Heart left ventricle (tissue), 13 donors: ENCODE data around the gene FTO.

Experiments
- POLR2A ChIP-seq, 2 donors: fragments of 450-650 bp; IDR thresholded peaks; one replicate each; pipeline ENCODE4 v1.6.1; 2017; ENCODE audit warnings: antibody characterized with exemption in 2 of 2, mild to moderate bottlenecking in 2 of 2, moderate library complexity in 2 of 2
- TF ChIP-seq, protein P1 (sequence below), 12 donors: fragments of 200-600 bp; sonication (generic) in 4 of 12; IDR thresholded peaks; one replicate each; pipeline versions ENCODE4 v1.5.0 to v1.8.0; 2018 to 2022; ENCODE audit warnings: antibody characterized with exemption in 12 of 12, mild to moderate bottlenecking in 5 of 12
- donor health status: ischemic (EF 13 %, LVEDD 7.1; RV severe dilation, severe dysfunction).
- donor health status: DM: no; HTN: yes; CAD: no.
- donor health status: DM: no; HTN: no; CAD: no.
- donor health status: ischemic (EF 25% LVEDD 6.9; RV normal size, moderate dysfunction).
- donor health status: ischemic (EF 25% LVEDD 5.7; RV mildly dilated, moderate dysfunction).
- donor health status: ischemic (EF 35%, LVEDD 5.7; RV mildly dilated, moderate dysfunction).
- donor health status: nonischemic (EF 11% LVEDD 7.7; RV severe dilation, severe dysfunction).
- donor health status: DM: yes; HTN: yes; CAD: no.
- donor health status: PGD.
- donor health status: ischemic (EF 29% LVEDD 5.4; RV normal size, mild dysfunction).
- donor health status: nonischemic (EF 23%, LVEDD 6.1; RV moderate dilation, normal function).

DNA sequence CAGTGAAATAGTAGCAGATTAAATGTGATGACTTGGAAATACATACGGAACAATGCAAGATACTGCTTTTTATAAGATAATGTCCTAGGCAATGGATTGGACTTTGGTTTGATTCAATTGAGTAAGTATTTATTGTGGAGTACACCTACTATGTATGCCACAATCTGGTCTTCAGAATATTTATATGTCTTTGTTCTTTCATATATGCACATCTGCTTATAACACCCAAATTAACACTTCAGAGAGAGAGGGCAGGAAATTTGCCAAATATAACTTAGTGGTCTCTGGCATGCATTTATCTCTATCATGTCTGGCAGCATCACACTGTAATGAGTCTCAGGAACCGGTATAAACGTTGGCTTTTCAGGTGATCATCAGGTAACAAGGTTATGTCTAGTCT is 17.2 kb upstream of the FTO start:
- TF ChIP-seq, protein P1, sequence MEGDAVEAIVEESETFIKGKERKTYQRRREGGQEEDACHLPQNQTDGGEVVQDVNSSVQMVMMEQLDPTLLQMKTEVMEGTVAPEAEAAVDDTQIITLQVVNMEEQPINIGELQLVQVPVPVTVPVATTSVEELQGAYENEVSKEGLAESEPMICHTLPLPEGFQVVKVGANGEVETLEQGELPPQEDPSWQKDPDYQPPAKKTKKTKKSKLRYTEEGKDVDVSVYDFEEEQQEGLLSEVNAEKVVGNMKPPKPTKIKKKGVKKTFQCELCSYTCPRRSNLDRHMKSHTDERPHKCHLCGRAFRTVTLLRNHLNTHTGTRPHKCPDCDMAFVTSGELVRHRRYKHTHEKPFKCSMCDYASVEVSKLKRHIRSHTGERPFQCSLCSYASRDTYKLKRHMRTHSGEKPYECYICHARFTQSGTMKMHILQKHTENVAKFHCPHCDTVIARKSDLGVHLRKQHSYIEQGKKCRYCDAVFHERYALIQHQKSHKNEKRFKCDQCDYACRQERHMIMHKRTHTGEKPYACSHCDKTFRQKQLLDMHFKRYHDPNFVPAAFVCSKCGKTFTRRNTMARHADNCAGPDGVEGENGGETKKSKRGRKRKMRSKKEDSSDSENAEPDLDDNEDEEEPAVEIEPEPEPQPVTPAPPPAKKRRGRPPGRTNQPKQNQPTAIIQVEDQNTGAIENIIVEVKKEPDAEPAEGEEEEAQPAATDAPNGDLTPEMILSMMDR (IDR thresholded peaks at IDR 0.05): no peak
- no peak for TF ChIP-seq POLR2A (IDR thresholded peaks at IDR 0.05)
